Neural progenitor cell (in vitro differentiated cells): Measurements from ENCODE around the gene FGG. TPM values are rescaled to one million over a fixed set of nuclear protein-coding genes. Genes with fewer than 3 reads are reported as not detected.

Source experiments
- DNase-seq: peaks from one replicate; pipeline ENCODE4 v3.0.0-alpha.2; 2016; ENCODE audit warnings: low spot score
- H2AFZ ChIP-seq: fragments of 200-600 bp; sonication (generic); replicated peaks from 2 replicates; pipeline ENCODE4 v1.6.1; 2016; ENCODE audit warnings: antibody characterized with exemption
- H3F3A ChIP-seq: fragments of 200-600 bp; sonication (generic); 2 replicates; pipeline ENCODE4 v1.6.1; 2016; ENCODE audit warnings: antibody characterized with exemption, low read depth
- H3K27ac ChIP-seq: fragments of 200-600 bp; sonication (generic); 2 replicates; pipeline ENCODE4 v1.5.1; 2016; ENCODE audit warnings: mild to moderate bottlenecking
- H3K27me3 ChIP-seq: fragments of 200-600 bp; sonication (generic); 2 replicates; pipeline ENCODE4 v1.6.1; 2016; ENCODE audit warnings: mild to moderate bottlenecking, moderate library complexity
- H3K36me3 ChIP-seq: fragments of 200-600 bp; sonication (generic); 2 replicates; pipeline ENCODE4 v1.5.1; 2016
- H3K4me1 ChIP-seq: fragments of 200-600 bp; sonication (generic); 2 replicates; pipeline ENCODE4 v1.6.1; 2016; ENCODE audit warnings: mixed run types
- H3K4me2 ChIP-seq: fragments of 200-600 bp; sonication (generic); 2 replicates; pipeline ENCODE4 v1.6.1; 2016
- H3K4me3 ChIP-seq: fragments of 200-600 bp; sonication (generic); 2 replicates; pipeline ENCODE4 v1.5.1; 2016
- H3K79me2 ChIP-seq: fragments of 200-600 bp; sonication (generic); 2 replicates; pipeline ENCODE4 v1.6.1; 2016; ENCODE audit warnings: low read depth
- H3K9ac ChIP-seq: fragments of 200-600 bp; sonication (generic); 2 replicates; pipeline ENCODE4 v1.6.1; 2016
- H3K9me3 ChIP-seq: fragments of 200-600 bp; sonication (generic); 2 replicates; pipeline ENCODE4 v1.5.1; 2016; ENCODE audit warnings: low read depth
- H4K20me1 ChIP-seq: fragments of 200-600 bp; sonication (generic); 2 replicates; pipeline ENCODE4 v1.6.1; 2016; ENCODE audit warnings: low read depth
- H3K27ac Mint-ChIP-seq: 3 replicates; pipeline ENCODE4 v1.8.0; 2021; ENCODE audit warnings: mixed read lengths
- H3K27me3 Mint-ChIP-seq: 2 replicates; pipeline ENCODE4 v1.8.0; 2022; ENCODE audit warnings: low read depth, mild to moderate bottlenecking, inconsistent platforms, moderate library complexity, mixed read lengths; ENCODE audit not compliant: insufficient read depth
- H3K36me3 Mint-ChIP-seq: 3 replicates; pipeline ENCODE4 v1.8.0; 2021; ENCODE audit warnings: mixed read lengths
- H3K4me1 Mint-ChIP-seq: 3 replicates; pipeline ENCODE4 v1.8.0; 2021; ENCODE audit warnings: mixed read lengths
- H3K4me3 Mint-ChIP-seq: 3 replicates; pipeline ENCODE4 v1.8.0; 2021; ENCODE audit warnings: mild to moderate bottlenecking, moderate library complexity, mixed read lengths
- H3K9me3 Mint-ChIP-seq: 3 replicates; pipeline ENCODE4 v1.8.0; 2020; ENCODE audit warnings: mixed read lengths
- EZH2 ChIP-seq: fragments of 200-600 bp; sonication (generic); IDR thresholded peaks from 2 replicates; pipeline ENCODE4 v1.6.1; 2017; ENCODE audit warnings: antibody characterized with exemption, mild to moderate bottlenecking, moderate library complexity
- EZH2phosphoT487 ChIP-seq: fragments of 200-600 bp; sonication (generic); IDR thresholded peaks from 2 replicates; pipeline ENCODE4 v1.6.1; 2017; ENCODE audit warnings: antibody characterized with exemption
- total RNA-seq: library from RNA; depleted of rRNA; stranded (reverse); fragments of >200 nt; gene quantifications from 2 replicates; pipeline ENCODE4 v1.2.3, GENCODE V29; 2015; ENCODE audit warnings: low replicate concordance
- TF ChIP-seq, protein P1 (sequence below): fragments of 200-600 bp; sonication (generic); IDR thresholded peaks from 2 replicates; pipeline ENCODE4 v1.5.1; 2017; ENCODE audit warnings: antibody characterized with exemption, mild to moderate bottlenecking

The FGG gene
- total RNA-seq, 1 donor from 2014 or later = not detected

DNA sequence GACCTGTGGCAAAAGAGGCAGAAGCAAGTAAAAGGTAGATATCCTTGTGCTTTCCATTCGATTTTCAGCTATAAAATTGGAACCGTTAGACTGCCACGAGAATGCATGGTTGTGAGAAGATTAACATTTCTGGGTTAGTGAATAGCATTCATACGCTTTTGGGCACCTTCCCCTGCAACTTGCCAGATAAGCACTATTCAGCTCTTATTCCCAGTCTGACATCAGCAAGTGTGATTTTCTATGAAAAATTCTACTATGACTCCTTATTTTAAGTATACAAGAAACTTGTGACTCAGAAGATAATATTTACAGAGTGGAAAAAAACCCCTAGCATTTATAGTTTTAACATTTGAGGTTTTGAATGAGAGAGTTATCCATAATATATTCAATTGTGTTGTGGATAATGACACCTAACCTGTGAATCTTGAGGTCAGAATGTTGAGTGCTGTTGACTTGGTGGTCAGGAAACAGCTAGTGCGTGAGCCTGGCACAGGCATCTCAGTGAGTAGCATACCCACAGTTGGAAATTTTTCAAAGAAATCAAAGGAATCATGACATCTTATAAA is 45.7 kb downstream of the FGG start:
- DNase-seq = no peak
- Histone ChIP-seq H3K79me2 (no peaks in the 10 kb centered on the region), H3F3A (no peaks in the 10 kb centered on the region), H3K9me3 (no peaks in the 10 kb centered on the region), H3K27me3 (no peaks in the 10 kb centered on the region), H3K36me3 (no peaks in the 10 kb centered on the region), H3K4me3 (no peak overlapping the region), H3K9ac (no peak overlapping the region), H2AFZ (no peak overlapping the region), H4K20me1 (no peaks in the 10 kb centered on the region), H3K4me1 (no peaks in the 10 kb centered on the region), H3K27ac (no peak overlapping the region), H3K4me2 (no peak overlapping the region)
- H3K27ac Mint-ChIP-seq = no peak overlapping the region
- no peaks in the 10 kb centered on the region for H3K27me3 Mint-ChIP-seq
- no peak overlapping the region for H3K4me3 Mint-ChIP-seq
- no peaks in the 10 kb centered on the region for H3K9me3 Mint-ChIP-seq
- H3K4me1 Mint-ChIP-seq = no peaks in the 10 kb centered on the region
- TF ChIP-seq, protein P1, sequence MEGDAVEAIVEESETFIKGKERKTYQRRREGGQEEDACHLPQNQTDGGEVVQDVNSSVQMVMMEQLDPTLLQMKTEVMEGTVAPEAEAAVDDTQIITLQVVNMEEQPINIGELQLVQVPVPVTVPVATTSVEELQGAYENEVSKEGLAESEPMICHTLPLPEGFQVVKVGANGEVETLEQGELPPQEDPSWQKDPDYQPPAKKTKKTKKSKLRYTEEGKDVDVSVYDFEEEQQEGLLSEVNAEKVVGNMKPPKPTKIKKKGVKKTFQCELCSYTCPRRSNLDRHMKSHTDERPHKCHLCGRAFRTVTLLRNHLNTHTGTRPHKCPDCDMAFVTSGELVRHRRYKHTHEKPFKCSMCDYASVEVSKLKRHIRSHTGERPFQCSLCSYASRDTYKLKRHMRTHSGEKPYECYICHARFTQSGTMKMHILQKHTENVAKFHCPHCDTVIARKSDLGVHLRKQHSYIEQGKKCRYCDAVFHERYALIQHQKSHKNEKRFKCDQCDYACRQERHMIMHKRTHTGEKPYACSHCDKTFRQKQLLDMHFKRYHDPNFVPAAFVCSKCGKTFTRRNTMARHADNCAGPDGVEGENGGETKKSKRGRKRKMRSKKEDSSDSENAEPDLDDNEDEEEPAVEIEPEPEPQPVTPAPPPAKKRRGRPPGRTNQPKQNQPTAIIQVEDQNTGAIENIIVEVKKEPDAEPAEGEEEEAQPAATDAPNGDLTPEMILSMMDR = no peak
- TF ChIP-seq EZH2 = no peak
- no peak for TF ChIP-seq EZH2phosphoT487
- H3K36me3 Mint-ChIP-seq = no peaks in the 10 kb centered on the region

- Mint-ChIP-seq H3K4me3 (no peak overlapping the region), H3K36me3 (no peaks in the 10 kb centered on the region), H3K9me3 (no peaks in the 10 kb centered on the region), H3K27me3 (no peaks in the 10 kb centered on the region), H3K4me1 (no peaks in the 10 kb centered on the region), H3K27ac (no peak overlapping the region)
- Histone ChIP-seq H3F3A (no peaks in the 10 kb centered on the region), H3K4me1 (no peaks in the 10 kb centered on the region), H2AFZ (no peak overlapping the region), H3K4me2 (no peak overlapping the region), H3K79me2 (no peaks in the 10 kb centered on the region), H3K9ac (no peak overlapping the region), H4K20me1 (no peaks in the 10 kb centered on the region), H3K27ac (no peak overlapping the region), H3K27me3 (no peaks in the 10 kb centered on the region), H3K36me3 (no peaks in the 10 kb centered on the region), H3K9me3 (no peaks in the 10 kb centered on the region), H3K4me3 (no peak overlapping the region)
- DNase-seq = no peak
- TF ChIP-seq EZH2phosphoT487 = no peak
- TF ChIP-seq EZH2 = no peak
- TF ChIP-seq, protein P1 = no peak
Measured at GRCh38 chr4:154565704-154566103, 46.8 kb downstream of the FGG start.

DNA sequence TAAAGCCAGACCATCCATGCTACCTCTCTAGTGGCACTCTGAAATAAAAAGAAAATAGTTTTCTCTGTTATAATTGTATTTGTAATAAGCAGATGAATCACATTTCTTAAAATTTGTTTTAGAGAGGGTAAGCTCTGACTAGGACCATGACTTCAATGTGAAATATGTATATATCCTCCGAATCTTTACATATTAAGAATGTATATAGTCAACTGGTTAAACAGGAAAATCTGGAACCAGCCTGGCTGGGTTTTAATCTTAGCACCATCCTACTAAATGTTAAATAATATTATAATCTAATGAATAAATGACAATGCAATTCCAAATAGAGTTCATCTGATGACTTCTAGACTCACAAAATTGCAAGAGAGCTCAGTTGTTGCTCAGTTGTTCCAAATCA is 48.1 kb downstream of the FGG start:
- H3K4me2 ChIP-seq = no peak overlapping the region
- DNase-seq = no peak
- H3K27ac Mint-ChIP-seq = no peak overlapping the region
- no peak overlapping the region for H3K4me3 Mint-ChIP-seq
- no peaks in the 10 kb centered on the region for H3K27me3 ChIP-seq
- H2AFZ ChIP-seq = no peak overlapping the region
- no peaks in the 10 kb centered on the region for H3K4me1 Mint-ChIP-seq
- no peaks in the 10 kb centered on the region for H3K9me3 Mint-ChIP-seq
- no peak overlapping the region for H3K4me3 ChIP-seq
- no peaks in the 10 kb centered on the region for H3K4me1 ChIP-seq
- no peaks in the 10 kb centered on the region for H3K27me3 Mint-ChIP-seq
- H3K36me3 Mint-ChIP-seq = no peaks in the 10 kb centered on the region
- H3K79me2 ChIP-seq = no peaks in the 10 kb centered on the region
- TF ChIP-seq EZH2phosphoT487 (no peak), EZH2 (no peak)
- TF ChIP-seq, protein P1 = no peak
- H3K36me3 ChIP-seq = no peaks in the 10 kb centered on the region
- H3K27ac ChIP-seq = no peak overlapping the region
- H3K9me3 ChIP-seq = no peaks in the 10 kb centered on the region
- H4K20me1 ChIP-seq = no peaks in the 10 kb centered on the region
- no peaks in the 10 kb centered on the region for H3F3A ChIP-seq
- H3K9ac ChIP-seq = no peak overlapping the region
